HCT116 (cell line): ENCODE measurements around the gene MAP3K20. TPM values are rescaled to one million over a fixed set of nuclear protein-coding genes. Genes with fewer than 3 reads are reported as not detected.

Experiments
- ATAC-seq: fragments of 200-7000 bp; cut with Tn5 transposase; 2 replicates; pipeline ENCODE4 v1.9.1; 2020; ENCODE audit warnings: mild to moderate bottlenecking, moderate library complexity
- BruUV-seq: library from RNA; stranded (reverse); fragments of 400-500 nt; replicated peaks from 2 replicates; lab custom pipeline; 2021; lab: Mats Ljungman, UMichigan
- CTCF ChIA-PET: fragments of 300-600 bp; sonication (Branson Sonifier 250); formaldehyde crosslinking; loops from one replicate; lab custom pipeline; 2021; ENCODE audit warnings: antibody characterized with exemption; lab: Charles Lee
- POLR2A ChIA-PET: fragments of 300-600, 350-600 bp; sonication (Branson Sonifier 250); formaldehyde crosslinking; loops from one replicate; lab custom pipeline; 2021; ENCODE audit warnings: antibody characterized with exemption; lab: Charles Lee
- RAD21 ChIA-PET, 2 experiments: fragments of 300-600 bp; sonication (Branson Sonifier 250); formaldehyde crosslinking; loops; one replicate each; lab custom pipeline; 2023; ENCODE audit warnings: low total read pairs in 2 of 2; ENCODE audit not compliant: uncharacterized antibody in 2 of 2, unreplicated experiment in 2 of 2, low non-redundant PET in 1 of 2; lab: Charles Lee
- DNase-seq: peaks from one replicate; pipeline ENCODE4 v3.0.0-alpha.2; 2010; ENCODE audit warnings: low read depth, low spot score
- H2AFZ ChIP-seq: fragments of 200-600 bp; shearing (Covaris generic), sonication (generic); 2 replicates; pipeline ENCODE4 v1.6.1; 2017; ENCODE audit warnings: low read depth, mixed run types, mixed read lengths, antibody characterized with exemption, low read length; ENCODE audit not compliant: poor library complexity, severe bottlenecking
- H3K27ac ChIP-seq: 2 replicates; pipeline ENCODE4 v1.5.1; 2012; ENCODE audit warnings: low read depth, low read length
- H3K27me3 ChIP-seq: fragments of 200-600 bp; sonication (generic); 2 replicates; pipeline ENCODE4 v1.6.1; 2016; ENCODE audit warnings: mixed run types, low read length, mixed read lengths; ENCODE audit not compliant: insufficient read depth
- H3K36me3 ChIP-seq, 2 experiments: fragments of 200-500 bp in 1 of 2; fragments of 200-600 bp in 1 of 2; sonication (Bioruptor generic) in 1 of 2; sonication (generic) in 1 of 2; 2 replicates each; pipeline versions ENCODE4 v1.5.1 to v1.6.1; 2014 to 2016; ENCODE audit warnings: low read length in 2 of 2, inconsistent platforms in 1 of 2, mixed read lengths in 1 of 2, mixed run types in 1 of 2; ENCODE audit not compliant: insufficient read depth in 2 of 2, control insufficient read depth in 1 of 2
- H3K4me1 ChIP-seq, 2 experiments: fragments of 200-600 bp in 1 of 2; sonication (generic) in 1 of 2; 2 replicates each; pipeline versions ENCODE4 v1.5.1 to v1.6.1; 2012 to 2017; ENCODE audit warnings: low read length in 2 of 2, inconsistent platforms in 1 of 2, mild to moderate bottlenecking in 1 of 2, mixed read lengths in 1 of 2, mixed run types in 1 of 2, moderate library complexity in 1 of 2; ENCODE audit not compliant: insufficient read depth in 2 of 2, control insufficient read depth in 1 of 2
- H3K4me2 ChIP-seq: fragments of 200-600 bp; sonication (generic); 2 replicates; pipeline ENCODE4 v1.6.1; 2017; ENCODE audit warnings: mixed run types, low read length, mixed read lengths
- H3K4me3 ChIP-seq, 2 experiments: fragments of 200-600 bp in 1 of 2; sonication (generic) in 1 of 2; replicated peaks in 1 of 2; 2 replicates each; pipeline ENCODE4 v1.5.1; 2011 to 2016; ENCODE audit warnings: low read length in 2 of 2, control low read depth in 1 of 2, low read depth in 1 of 2, mild to moderate bottlenecking in 1 of 2, mixed read lengths in 1 of 2, mixed run types in 1 of 2
- H3K79me2 ChIP-seq: fragments of 200-600 bp; sonication (generic); 2 replicates; pipeline ENCODE4 v1.6.1; 2017; ENCODE audit warnings: mild to moderate bottlenecking, mixed run types, low read length, moderate library complexity, mixed read lengths; ENCODE audit not compliant: insufficient read depth
- H3K9ac ChIP-seq: fragments of 200-600 bp; sonication (generic); 2 replicates; pipeline ENCODE4 v1.6.1; 2016; ENCODE audit warnings: low read length, mixed read lengths
- H3K9me2 ChIP-seq: fragments of 200-600 bp; sonication (generic), shearing (Covaris generic); 2 replicates; pipeline ENCODE4 v1.6.1; 2017; ENCODE audit warnings: mixed run types, mild to moderate bottlenecking, moderate library complexity; ENCODE audit not compliant: insufficient read depth
- H3K9me3 ChIP-seq, 2 experiments: fragments of 200-500 bp in 1 of 2; fragments of 200-600 bp in 1 of 2; sonication (Bioruptor generic) in 1 of 2; sonication (generic) in 1 of 2; 2 replicates each; pipeline ENCODE4 v1.6.1; 2014 to 2017; ENCODE audit warnings: low read length in 2 of 2, mixed read lengths in 2 of 2, inconsistent platforms in 1 of 2, low read depth in 1 of 2, mild to moderate bottlenecking in 1 of 2, mixed run types in 1 of 2, moderate library complexity in 1 of 2; ENCODE audit not compliant: control insufficient read depth in 1 of 2, insufficient read depth in 1 of 2
- H4K20me1 ChIP-seq: fragments of 200-600 bp; sonication (generic), shearing (Covaris generic); 2 replicates; pipeline ENCODE4 v1.6.1; 2017; ENCODE audit warnings: mixed run types, mild to moderate bottlenecking, moderate library complexity; ENCODE audit not compliant: insufficient read depth
- ATF3 ChIP-seq: IDR thresholded peaks from 2 replicates; pipeline ENCODE4 v1.6.1; 2012
- CBX3 ChIP-seq: IDR thresholded peaks from 2 replicates; pipeline ENCODE4 v1.6.1; 2012; ENCODE audit warnings: low read depth
- CTCF ChIP-seq, 3 experiments: fragments of 200-600 bp in 1 of 3; sonication (generic) in 1 of 3; IDR thresholded peaks in 2 of 3; conservative IDR thresholded peaks in 1 of 3; 2 replicates each; pipeline ENCODE4 v1.5.1; 2012 to 2017; ENCODE audit warnings: low read depth in 2 of 3, low read length in 2 of 3, antibody characterized with exemption in 1 of 3, borderline replicate concordance in 1 of 3, control low read depth in 1 of 3, mild to moderate bottlenecking in 1 of 3, mixed read lengths in 1 of 3, mixed run types in 1 of 3, moderate library complexity in 1 of 3; ENCODE audit not compliant: insufficient read depth in 1 of 3
- EZH2 ChIP-seq: fragments of 200-600 bp; sonication (generic); IDR thresholded peaks from 2 replicates; pipeline ENCODE4 v1.6.1; 2017; ENCODE audit warnings: antibody characterized with exemption, mixed run types
- EZH2phosphoT487 ChIP-seq: fragments of 200-600 bp; IDR thresholded peaks from 2 replicates; pipeline ENCODE4 v1.6.1; 2018; ENCODE audit warnings: antibody characterized with exemption, borderline replicate concordance
- MAX ChIP-seq: IDR thresholded peaks from 2 replicates; pipeline ENCODE4 v1.6.1; 2012
- POLR2A ChIP-seq: IDR thresholded peaks from 2 replicates; pipeline ENCODE4 v1.7.0; 2011; ENCODE audit warnings: borderline replicate concordance; ENCODE audit not compliant: insufficient read depth, insufficient read length; ENCODE audit errors: extremely low read depth
- SP1 ChIP-seq: IDR thresholded peaks from 2 replicates; pipeline ENCODE4 v1.6.1; 2012; ENCODE audit warnings: low read depth
- ZFX ChIP-seq: fragments of 450-650 bp; IDR thresholded peaks from 2 replicates; pipeline ENCODE4 v1.6.1; 2017
- ZNF274 ChIP-seq: fragments of 200-500 bp; sonication (Bioruptor generic); IDR thresholded peaks from 2 replicates; pipeline ENCODE4 v1.6.1; 2014; ENCODE audit warnings: mild to moderate bottlenecking, low read depth, low read length, inconsistent platforms
- intact Hi-C: fragments of 100-400 bp; cut with micrococcal nuclease; formaldehyde crosslinking; loops from 2 replicates; pipeline ENCODE4 v1.10.0; 2022
- total RNA-seq: library from RNA; stranded (reverse); gene quantifications from one replicate; pipeline ENCODE4 v1.2.1, GENCODE V29; 2021; ENCODE audit not compliant: unreplicated experiment

Gene MAP3K20
- total RNA-seq, 1 experiment from 2014 or later: 40.0 TPM

- TF ChIP-seq SP1: no peak
- TF ChIP-seq POLR2A: no peak
- no peak for TF ChIP-seq CTCF (IDR thresholded peaks at IDR 0.05 in 2 of 3, conservative IDR thresholded peaks at IDR 0.05 in 1 of 3; ENCODE audit: borderline replicate concordance in 1 of 3, insufficient read depth in 1 of 3, low read depth in 2 of 3, low read length in 2 of 3)
Measured at GRCh38 chr2:173218326-173219056, 142.8 kb downstream of the MAP3K20 start.

GRCh38 chr2:173221132-173221695 is 145.6 kb downstream of the MAP3K20 start:
- DNase-seq: no peak
- Histone ChIP-seq H4K20me1 (no peaks in the 10 kb centered on the region), H2AFZ (no peak overlapping the region), H3K9me2 (no peaks in the 10 kb centered on the region), H3K36me3 (no peaks in the 10 kb centered on the region), H3K4me1 (no peaks in the 10 kb centered on the region), H3K27ac (no peak overlapping the region), H3K9ac (no peak overlapping the region), H3K27me3 (no peaks in the 10 kb centered on the region), H3K9me3 (no peaks in the 10 kb centered on the region), H3K4me3 (no peak overlapping the region), H3K79me2 (no peaks in the 10 kb centered on the region), H3K4me2 (no peak overlapping the region)
- POLR2A ChIA-PET: no interaction called here
- ATAC-seq: no peak
- intact Hi-C loops: no loop called here
- RAD21 ChIA-PET: no interaction called here
- BruUV-seq: no TSS peak
- CTCF ChIA-PET: no interaction called here
- TF ChIP-seq MAX (no peak), CTCF (IDR thresholded peaks at IDR 0.05 in 2 of 3, conservative IDR thresholded peaks at IDR 0.05 in 1 of 3; ENCODE audit: borderline replicate concordance in 1 of 3, insufficient read depth in 1 of 3, low read depth in 2 of 3, low read length in 2 of 3) (no peak), POLR2A (no peak), EZH2 (no peak), ZFX (no peak), SP1 (no peak), EZH2phosphoT487 (no peak), ZNF274 (no peak), ATF3 (no peak), CBX3 (no peak)

More at GRCh38 chr2:173218326-173219056, 142.8 kb downstream of the MAP3K20 start:
- Histone ChIP-seq H3K79me2 (no peaks in the 10 kb centered on the region), H4K20me1 (no peaks in the 10 kb centered on the region), H3K4me1 (no peaks in the 10 kb centered on the region), H3K36me3 (no peaks in the 10 kb centered on the region), H3K27ac (no peak overlapping the region), H3K4me2 (no peak overlapping the region), H3K9ac (no peak overlapping the region), H3K9me3 (no peaks in the 10 kb centered on the region), H3K27me3 (no peaks in the 10 kb centered on the region), H3K9me2 (no peaks in the 10 kb centered on the region), H3K4me3 (no peak overlapping the region), H2AFZ (no peak overlapping the region)
- intact Hi-C loops: no loop called here
- DNase-seq (no peak), ATAC-seq (no peak)
- ChIA-PET CTCF (interaction anchor here (1.0 to 1.4 kb wide), 2 partner anchors 8 to 179 kb away, joined by 3 to 4 read pairs; no protein-coding TSS in a partner anchor), RAD21 (no interaction called here), POLR2A (no interaction called here)
- no TSS peak for BruUV-seq
